ENCODE measurements around the gene PXYLP1.

Gene PXYLP1

GRCh38 chr3:141326123-141326522, 94.5 kb downstream of the PXYLP1 start:
- DNase-seq (ENCODE audit: low read depth): no peak

GRCh38 chr3:141326626-141327025, 95.0 kb downstream of the PXYLP1 start:
- no peak for DNase-seq (ENCODE audit: low read depth)

- no peak for DNase-seq (ENCODE audit: low read depth)
These were observed 96.9 kb downstream of the PXYLP1 start for GRCh38 chr3:141328286-141329166.

- DNase-seq (ENCODE audit: low read depth): no peak
These were observed 98.6 kb downstream of the PXYLP1 start for GRCh38 chr3:141330235-141330634.

- no peak for DNase-seq (ENCODE audit: low read depth)
These were observed 99.2 kb downstream of the PXYLP1 start for GRCh38 chr3:141330718-141331376.

- no peak for DNase-seq (ENCODE audit: low read depth)
These were observed 100.0 kb downstream of the PXYLP1 start for GRCh38 chr3:141331377-141332318.

GRCh38 chr3:141332416-141332815, 100.8 kb downstream of the PXYLP1 start:
- no peak for DNase-seq (ENCODE audit: low read depth)

GRCh38 chr3:141333836-141334626, 102.4 kb downstream of the PXYLP1 start:
- no peak for DNase-seq (ENCODE audit: low read depth)

GRCh38 chr3:141334627-141335250, 103.1 kb downstream of the PXYLP1 start:
- no peak for DNase-seq (ENCODE audit: low read depth)

- DNase-seq (ENCODE audit: low read depth): no peak
These were observed 104.0 kb downstream of the PXYLP1 start for GRCh38 chr3:141335531-141336061.

- no peak for DNase-seq (ENCODE audit: low read depth)
These were observed 105.3 kb downstream of the PXYLP1 start for GRCh38 chr3:141336672-141337522.

- DNase-seq (ENCODE audit: low read depth): no peak
These were observed 105.9 kb downstream of the PXYLP1 start for GRCh38 chr3:141337523-141337854.

- DNase-seq (ENCODE audit: low read depth): no peak
These were observed 106.4 kb downstream of the PXYLP1 start for GRCh38 chr3:141337991-141338390.

GRCh38 chr3:141338881-141339280, 107.3 kb downstream of the PXYLP1 start:
- DNase-seq (ENCODE audit: low read depth): no peak

- DNase-seq (ENCODE audit: low read depth): no peak
These were observed 109.9 kb downstream of the PXYLP1 start for GRCh38 chr3:141341536-141341935.

GRCh38 chr3:141342386-141342785, 110.8 kb downstream of the PXYLP1 start:
- no peak for DNase-seq (ENCODE audit: low read depth)

GRCh38 chr3:141343077-141343476, 111.5 kb downstream of the PXYLP1 start:
- no peak for DNase-seq (ENCODE audit: low read depth)

GRCh38 chr3:141343865-141344271, 112.2 kb downstream of the PXYLP1 start:
- no peak for DNase-seq (ENCODE audit: low read depth)
